Dermis blood vessel endothelial cell (primary cell): Measurements from ENCODE around the gene YAF2. TPM values are rescaled to one million over a fixed set of nuclear protein-coding genes. Genes with fewer than 3 reads are reported as not detected.

ENCODE experiments used
- DNase-seq: peaks from one replicate; pipeline ENCODE4 v3.0.0; 2010
- total RNA-seq: library from RNA; depleted of rRNA; stranded (reverse); fragments of >200 nt; gene quantifications from 2 replicates; pipeline ENCODE4 v1.2.3, GENCODE V29; 2014

YAF2 gene
- total RNA-seq: 19.1 and 26.1 TPM in 2 replicates

- DNase-seq: peak; percentile 93
Observed at GRCh38 chr12:42238240-42239140, at the start of gene YAF2. TSS of gene YAF2 (minus strand) at chr12:42238248. CDS start at chr12:42238180, 68 bp downstream.

- no peak for DNase-seq
Observed at GRCh38 chr12:42286741-42287140, 48.7 kb upstream of the YAF2 start.

- no peak for DNase-seq
Observed at GRCh38 chr12:42285431-42285830, 47.4 kb upstream of the YAF2 start.

GRCh38 chr12:42284876-42285275 is 46.8 kb upstream of the YAF2 start:
- DNase-seq: no peak

GRCh38 chr12:42284157-42284556 is 46.1 kb upstream of the YAF2 start:
- DNase-seq: no peak

GRCh38 chr12:42283739-42284138 is 45.7 kb upstream of the YAF2 start:
- DNase-seq: no peak

GRCh38 chr12:42282294-42282693 is 44.2 kb upstream of the YAF2 start:
- DNase-seq: no peak

- DNase-seq: no peak
Observed at GRCh38 chr12:42281844-42282243, 43.8 kb upstream of the YAF2 start.

GRCh38 chr12:42281278-42281677 is 43.2 kb upstream of the YAF2 start:
- no peak for DNase-seq

- DNase-seq: no peak
Observed at GRCh38 chr12:42278128-42278510, 40.1 kb upstream of the YAF2 start.

- no peak for DNase-seq
Observed at GRCh38 chr12:42277396-42278127, 39.5 kb upstream of the YAF2 start.

GRCh38 chr12:42275499-42275898 is 37.5 kb upstream of the YAF2 start:
- no peak for DNase-seq

- no peak for DNase-seq
Observed at GRCh38 chr12:42273706-42274105, 35.7 kb upstream of the YAF2 start.

GRCh38 chr12:42270596-42270995 is 32.5 kb upstream of the YAF2 start:
- DNase-seq: peak; percentile 27

- no peak for DNase-seq
Observed at GRCh38 chr12:42267413-42268190, 29.6 kb upstream of the YAF2 start.

- DNase-seq: no peak
Observed at GRCh38 chr12:42266579-42267230, 28.7 kb upstream of the YAF2 start.

GRCh38 chr12:42262271-42262670 is 24.2 kb upstream of the YAF2 start:
- DNase-seq: no peak

GRCh38 chr12:42261708-42262107 is 23.7 kb upstream of the YAF2 start:
- DNase-seq: no peak

- DNase-seq: no peak
Observed at GRCh38 chr12:42260518-42260917, 22.5 kb upstream of the YAF2 start.

- DNase-seq: no peak
Observed at GRCh38 chr12:42259699-42260098, 21.7 kb upstream of the YAF2 start.

- DNase-seq: no peak
Observed at GRCh38 chr12:42255866-42256261, 17.8 kb upstream of the YAF2 start.

GRCh38 chr12:42255221-42255865 is 17.3 kb upstream of the YAF2 start:
- no peak for DNase-seq
